ENCODE data around the gene ARL3. TPM values are rescaled to one million over a fixed set of nuclear protein-coding genes. Genes with fewer than 3 reads are reported as not detected.
A peak's percentile ranks its signal among the peaks of the same experiment; 100 is the strongest.

The ARL3 gene
- polyA plus RNA-seq, 5 donors, result 20.5 to 23.5 (median 22.6) TPM

GRCh38 chr10:102654566-102654965 lies 59.6 kb downstream of the ARL3 start:
- DNase-seq, result no peak

DNA sequence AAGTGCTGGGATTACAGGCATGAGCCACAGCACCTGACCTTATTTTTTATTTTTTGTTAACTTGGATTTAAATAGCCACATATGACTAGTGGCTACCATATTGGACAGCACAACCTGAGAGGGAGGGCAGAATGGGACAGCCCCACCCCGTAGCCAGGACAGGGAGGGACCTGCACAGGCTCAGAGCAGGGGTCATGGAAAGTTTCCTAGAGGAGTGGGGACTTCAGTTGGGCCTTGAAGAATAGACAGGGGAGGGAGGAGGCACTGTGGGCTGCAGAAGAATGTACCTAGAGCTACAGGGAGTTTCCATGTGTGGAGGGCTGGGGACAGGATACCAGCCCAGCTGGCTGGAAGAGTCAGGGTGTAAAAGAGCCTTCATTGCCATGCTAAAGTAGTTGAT lies 61.1 kb downstream of the ARL3 start:
- no peak for DNase-seq

GRCh38 chr10:102652170-102652916 lies 61.9 kb downstream of the ARL3 start:
- no peak for DNase-seq

DNA sequence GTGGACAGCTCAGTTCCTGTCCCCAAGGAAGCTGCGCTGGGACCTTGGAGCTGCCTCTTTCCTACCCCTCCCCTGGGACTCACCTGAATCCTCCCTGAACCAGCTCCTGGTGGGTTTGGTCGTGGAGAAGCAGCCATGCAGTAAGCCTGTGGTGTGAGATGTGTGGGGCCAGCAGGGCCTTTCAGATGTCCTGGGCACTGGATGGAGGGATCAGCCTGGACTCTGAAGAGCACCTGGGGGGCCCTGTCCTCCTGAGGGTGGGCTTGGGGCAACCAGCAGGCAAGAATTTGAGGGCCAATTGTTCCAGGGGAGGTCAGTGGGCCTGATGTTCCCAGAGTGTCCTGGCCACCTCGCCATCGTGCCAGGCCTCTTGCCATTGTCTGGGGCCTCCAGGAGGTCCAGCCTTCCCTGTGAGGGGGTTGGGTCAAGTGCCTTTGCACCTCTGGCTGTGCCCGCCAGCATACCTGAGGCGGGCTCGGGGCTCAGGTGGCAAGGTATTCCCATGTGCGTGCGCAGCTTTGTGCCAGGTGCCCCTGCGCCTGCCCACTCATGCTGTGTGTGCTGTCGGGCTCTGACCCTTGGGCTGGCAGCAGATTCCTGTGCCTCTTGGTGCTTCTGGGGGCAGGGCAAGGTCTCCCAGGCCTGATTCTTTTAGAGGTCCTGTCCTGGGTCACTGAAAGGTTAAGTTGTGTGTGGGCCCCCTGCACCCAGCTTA lies 62.6 kb downstream of the ARL3 start:
- no peak for DNase-seq

GRCh38 chr10:102650655-102651454 lies 63.3 kb downstream of the ARL3 start:
- no peak for DNase-seq

DNA sequence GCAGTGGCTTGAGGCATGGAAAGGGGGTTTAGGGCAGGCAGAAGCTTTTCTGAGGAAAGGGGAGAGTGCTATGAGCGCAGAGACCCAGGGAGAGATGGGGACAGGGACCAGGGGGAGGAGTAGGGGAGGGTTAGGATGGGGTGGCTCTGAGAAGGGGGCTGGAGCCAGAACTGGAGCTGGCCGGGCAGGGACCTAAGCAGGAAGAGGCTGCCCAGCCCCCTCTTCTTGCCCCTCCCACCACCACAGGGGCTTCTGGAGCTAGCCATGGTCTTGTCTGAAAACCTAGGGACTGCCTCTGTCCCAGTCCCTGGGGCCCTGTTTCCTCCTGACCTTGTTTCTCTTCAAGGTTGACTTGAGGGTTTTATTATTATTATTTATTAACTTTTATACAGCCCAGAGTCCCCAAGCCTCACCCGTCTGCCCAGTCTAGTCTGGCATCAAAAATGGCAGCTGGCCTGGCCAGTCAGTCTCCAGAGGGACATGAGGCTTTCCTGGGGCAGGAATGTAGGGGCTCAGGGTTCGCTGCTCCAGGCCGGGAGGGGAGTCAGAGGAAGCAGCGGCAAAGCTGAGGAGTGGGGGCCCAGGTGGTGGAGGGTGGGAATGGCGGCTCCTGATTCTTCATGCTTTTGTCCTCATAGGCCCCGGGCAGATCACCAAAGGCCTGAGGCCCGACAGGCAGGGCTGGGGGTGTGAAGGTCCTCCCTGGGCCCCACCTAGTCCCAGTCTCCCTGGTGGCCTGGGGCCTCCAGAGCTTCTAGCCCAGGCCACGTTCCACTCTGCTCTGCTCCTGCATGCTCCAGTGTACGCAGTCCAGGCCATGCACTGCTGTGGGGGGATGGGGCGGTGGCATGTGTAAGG lies 64.2 kb downstream of the ARL3 start:
- DNase-seq, result no peak

DNA sequence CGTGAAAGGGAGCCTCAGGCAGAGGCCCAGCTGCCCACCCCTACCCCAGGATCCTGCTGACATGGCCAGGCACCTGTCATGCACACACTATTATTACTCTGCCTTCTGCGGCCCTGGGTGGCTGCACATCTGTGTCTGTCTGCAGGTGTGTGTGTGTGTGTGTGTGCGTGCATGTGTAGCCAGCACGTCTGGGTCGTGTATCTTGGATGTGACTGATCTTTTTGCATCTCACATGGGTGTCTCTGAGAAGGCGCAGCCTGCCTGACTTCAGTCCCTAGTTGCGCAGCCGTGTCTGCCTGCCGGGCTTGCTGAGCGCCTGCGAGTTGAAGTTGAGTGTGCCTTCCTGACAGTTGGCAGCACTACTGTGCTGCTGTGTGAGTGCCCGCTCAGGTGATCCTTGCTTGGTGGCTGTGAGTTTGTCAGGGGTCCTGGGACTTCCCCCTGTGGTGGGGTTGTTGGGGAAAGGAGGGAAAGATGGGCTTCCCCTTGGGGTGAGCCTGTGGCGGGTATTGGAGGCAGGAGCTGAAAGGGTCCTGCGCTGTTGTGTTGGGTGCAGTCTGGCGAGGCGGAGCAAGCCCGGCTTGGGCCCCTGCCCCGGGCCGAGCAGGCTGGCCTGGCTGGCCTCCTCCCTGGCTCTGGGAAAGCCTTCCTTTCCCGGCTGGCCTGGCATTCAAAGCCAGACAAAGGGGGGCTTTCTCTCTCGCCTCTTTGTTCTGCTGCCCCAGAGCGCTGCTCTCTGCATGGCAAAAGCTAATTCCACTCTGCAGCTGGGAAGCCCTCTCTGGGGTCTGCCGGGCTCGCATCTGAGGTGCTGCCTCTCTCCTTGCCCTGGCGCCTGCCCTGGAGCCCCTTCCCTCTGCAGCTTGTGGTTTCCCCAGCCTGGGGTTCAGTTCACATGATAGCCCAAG lies 65.1 kb downstream of the ARL3 start:
- DNase-seq, result no peak

DNA sequence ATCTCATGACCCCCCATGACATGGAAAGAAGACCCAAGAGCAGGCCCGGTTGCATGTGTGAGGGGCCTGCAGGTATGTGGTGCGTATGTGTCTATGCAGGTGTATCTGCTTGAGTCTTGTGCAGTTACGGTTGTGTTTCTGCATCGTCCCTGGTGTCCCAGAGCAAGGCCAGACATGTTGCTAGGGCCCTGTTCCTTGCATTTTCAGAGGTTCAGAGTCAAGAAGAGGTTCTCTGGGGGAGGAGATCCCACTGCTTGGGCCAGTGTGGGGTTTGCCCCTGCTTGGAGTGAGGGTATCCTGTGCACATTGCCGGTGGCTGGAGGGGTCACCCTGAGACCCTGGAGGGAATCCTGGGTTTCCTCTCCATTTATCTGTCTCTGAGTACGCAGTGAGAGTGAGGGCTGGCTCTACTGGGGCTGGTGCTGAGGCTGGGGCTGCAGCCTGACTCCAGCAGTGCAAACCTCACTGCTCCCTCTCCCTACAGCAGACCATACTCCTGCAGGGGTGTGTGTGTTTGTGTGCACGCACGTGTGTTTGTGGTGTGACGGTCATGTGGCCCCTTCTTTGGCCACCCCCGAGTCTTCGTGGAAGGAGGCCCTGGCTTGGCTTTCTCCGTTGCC lies 65.8 kb downstream of the ARL3 start:
- DNase-seq, result no peak

DNA sequence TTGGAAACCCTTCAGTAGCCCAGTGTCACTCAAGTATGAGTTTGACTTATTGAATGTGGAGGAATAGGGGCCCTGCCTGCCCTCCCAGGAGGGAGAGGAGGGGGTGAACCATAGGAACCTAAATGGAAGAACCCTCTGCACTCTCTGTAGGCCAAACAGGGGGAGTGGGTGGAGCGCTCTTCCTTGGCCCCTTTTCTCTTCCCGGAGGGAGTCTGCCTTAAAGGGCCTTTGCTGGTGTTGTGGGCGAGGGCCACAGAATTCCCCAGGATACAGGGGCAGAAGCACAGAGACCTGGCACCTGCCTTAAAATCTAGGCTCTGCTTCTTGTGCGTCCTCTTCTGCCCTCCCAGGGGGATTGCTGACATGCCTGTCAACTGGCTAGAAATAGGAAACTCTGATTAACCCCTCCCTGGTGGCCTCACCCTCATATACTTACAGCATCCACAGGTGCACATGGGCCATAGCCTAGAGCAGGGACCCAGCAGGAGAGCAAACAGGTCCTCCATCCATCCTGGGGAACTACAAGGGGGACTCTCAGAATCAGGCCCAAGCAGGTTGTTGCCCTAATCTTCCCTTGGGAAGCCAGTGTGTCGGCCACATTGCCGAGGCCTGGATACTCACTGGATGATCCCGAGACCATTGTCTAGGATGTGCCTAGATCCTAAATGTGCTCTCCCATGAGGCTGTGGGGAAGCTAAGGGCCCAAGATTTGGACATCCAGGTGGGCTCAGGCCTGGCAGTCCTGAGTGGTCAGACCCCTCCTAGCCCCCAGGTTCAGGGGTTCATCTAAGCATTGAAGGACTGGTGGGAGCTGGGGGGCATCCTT lies 66.5 kb downstream of the ARL3 start:
- DNase-seq, result no peak

DNA sequence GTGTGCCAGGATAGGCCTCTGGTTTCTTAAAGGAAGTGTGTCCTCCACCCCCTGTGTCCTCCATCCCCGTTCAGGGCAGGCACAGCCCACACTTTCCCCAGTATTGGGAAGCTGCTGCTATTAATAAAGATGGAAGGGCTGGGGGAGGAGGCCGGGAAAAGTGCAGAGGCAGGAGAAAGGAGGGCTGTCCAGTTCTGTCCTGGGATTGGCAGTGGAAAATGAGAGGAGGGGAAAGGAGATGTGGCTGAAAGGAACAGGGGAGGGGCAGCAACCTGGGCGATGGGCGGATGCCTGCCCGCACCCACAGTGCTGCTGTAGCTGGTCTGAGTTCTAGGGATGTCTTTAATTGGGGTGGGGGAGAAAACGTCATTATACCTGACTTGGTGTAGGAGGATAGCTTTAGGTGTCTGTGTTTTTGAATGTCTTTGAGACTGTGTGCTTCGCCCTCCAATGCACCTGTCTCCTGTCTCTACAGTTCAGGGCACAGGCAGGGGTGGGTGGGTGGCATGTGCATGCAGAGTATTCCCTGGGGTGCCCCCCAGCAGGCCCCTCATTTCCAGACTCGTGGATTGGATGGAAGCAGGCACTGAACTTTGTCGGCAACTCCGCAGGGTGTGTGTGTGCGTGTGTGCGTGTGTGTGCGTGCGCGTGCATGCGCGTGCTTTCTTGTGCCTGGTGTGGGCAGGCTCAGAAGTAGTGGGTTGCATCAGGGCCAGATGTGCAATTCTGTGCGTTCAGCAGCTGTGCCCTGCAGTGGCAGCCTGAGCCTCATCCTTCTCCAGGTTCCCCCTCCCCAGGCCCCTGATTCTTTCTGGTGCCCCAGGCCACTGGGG lies 67.4 kb downstream of the ARL3 start:
- DNase-seq, result no peak

- DNase-seq, result peak; percentile 73 to 82
Measured at GRCh38 chr10:102645741-102646609, 68.2 kb downstream of the ARL3 start.

- peak; percentile 85 to 88 for DNase-seq
Measured at GRCh38 chr10:102645388-102645740, 68.8 kb downstream of the ARL3 start.

DNA sequence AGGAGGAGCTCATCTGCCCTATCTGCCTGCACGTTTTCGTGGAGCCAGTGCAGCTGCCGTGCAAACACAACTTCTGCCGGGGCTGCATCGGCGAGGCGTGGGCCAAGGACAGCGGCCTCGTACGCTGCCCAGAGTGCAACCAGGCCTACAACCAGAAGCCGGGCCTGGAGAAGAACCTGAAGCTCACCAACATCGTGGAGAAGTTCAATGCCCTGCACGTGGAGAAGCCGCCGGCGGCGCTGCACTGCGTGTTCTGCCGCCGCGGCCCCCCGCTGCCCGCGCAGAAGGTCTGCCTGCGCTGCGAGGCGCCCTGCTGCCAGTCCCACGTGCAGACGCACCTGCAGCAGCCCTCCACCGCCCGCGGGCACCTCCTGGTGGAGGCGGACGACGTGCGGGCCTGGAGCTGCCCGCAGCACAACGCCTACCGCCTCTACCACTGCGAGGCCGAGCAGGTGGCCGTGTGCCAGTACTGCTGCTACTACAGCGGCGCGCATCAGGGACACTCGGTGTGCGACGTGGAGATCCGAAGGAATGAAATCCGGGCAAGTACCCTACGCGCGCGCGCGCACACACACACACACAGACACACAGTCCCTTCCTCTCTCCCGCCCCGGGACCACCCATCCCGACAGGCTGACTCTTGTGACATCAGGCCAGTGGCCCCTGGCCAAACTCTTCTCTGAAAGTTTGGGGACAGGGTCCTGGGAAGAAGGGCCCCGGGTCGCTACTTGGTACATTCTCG lies 69.4 kb downstream of the ARL3 start:
- peak; percentile 72 to 76 for DNase-seq

DNA sequence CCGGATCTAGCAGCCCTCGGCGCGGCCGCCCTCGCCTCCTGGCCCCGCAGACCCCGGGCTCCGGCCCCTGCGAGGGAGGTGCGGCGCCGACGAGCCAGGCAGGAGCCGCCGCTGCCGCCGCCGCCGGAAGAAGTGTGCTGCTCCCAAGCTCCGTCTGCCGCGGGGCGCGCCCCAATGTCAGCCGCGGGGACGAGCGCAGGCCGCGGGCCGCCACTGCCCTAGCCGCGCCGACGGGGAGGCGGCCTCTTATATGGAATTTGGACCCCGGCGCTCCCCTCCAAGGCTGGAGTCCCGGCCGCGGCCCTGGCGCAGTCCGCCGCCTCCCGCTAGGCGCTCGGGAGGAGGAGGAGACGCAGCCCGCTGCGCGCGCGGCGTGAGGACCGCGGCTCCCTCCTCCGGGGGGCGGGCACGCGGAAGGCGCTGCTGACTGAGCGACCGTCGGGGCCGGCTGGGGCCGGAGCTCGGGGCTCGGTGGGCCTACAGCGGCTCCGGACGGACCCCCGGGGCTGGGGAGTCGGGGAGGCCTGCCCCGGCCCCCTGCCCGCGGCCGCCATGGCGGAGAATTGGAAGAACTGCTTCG lies 70.0 kb downstream of the ARL3 start, which contains the start of gene TRIM8:
Gene TRIM8 (plus strand): TSS at position 414 of the 580 bp plus-strand sequence. CDS start 139 bp downstream, at position 553.
- no peak for DNase-seq

DNA sequence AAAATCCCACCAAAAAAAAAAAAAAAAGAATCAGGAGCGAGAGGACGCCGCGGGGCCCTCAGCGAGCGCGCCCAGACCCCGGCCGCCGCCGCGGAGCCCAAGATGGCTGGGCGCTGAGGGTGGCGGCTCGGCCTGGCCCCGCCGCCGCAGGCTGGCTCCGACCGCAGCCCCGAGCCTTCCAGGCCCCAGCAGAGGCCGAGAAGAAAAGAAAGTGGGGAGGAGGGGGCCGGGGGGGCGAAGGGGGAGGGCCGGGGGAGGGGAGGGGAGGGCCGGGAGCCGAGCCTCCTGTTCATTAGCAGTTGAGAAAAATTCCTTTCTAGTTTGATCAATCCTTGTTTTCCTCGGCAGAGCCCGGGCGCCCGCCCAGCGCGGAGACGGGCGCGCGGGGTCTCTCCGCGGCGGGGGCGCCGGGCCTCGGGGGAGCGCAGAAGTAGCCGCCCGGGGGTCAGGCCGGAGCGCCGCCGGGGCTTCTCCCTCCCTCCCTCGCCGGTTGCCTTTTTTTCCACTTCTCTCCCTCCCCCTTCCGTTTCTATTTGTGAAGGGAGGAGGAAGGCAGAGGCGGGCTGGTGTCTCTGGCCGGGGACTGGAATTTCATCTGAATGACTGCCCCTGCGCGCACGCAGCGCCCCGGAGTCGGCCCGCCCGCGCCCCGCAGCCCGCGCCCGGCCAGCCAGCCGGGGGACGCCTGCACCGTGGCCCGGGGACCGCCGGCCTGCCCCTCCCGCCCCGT lies 70.7 kb downstream of the ARL3 start:
- DNase-seq, result peak in 1 of 2 donors; percentile 73
